Measurements from ENCODE around the gene CFAP99.
"Not testable (repeated sequence)": the region's sequence is repeated elsewhere in the genome, so short reads cannot be mapped to it uniquely, and the experiment has no call there.

The CFAP99 gene

GRCh38 chr4:2449511-2450392, 31.0 kb downstream of the CFAP99 start:
- no peak for DNase-seq

- DNase-seq, result no peak
Observed at GRCh38 chr4:2450394-2451035, 31.8 kb downstream of the CFAP99 start.

- DNase-seq, result no peak
Observed at GRCh38 chr4:2451036-2451520, 32.3 kb downstream of the CFAP99 start.

- no peak for DNase-seq
Observed at GRCh38 chr4:2451821-2452785, 33.3 kb downstream of the CFAP99 start.

- DNase-seq, result no peak
Observed at GRCh38 chr4:2457481-2458295, 38.9 kb downstream of the CFAP99 start.

GRCh38 chr4:2458546-2459491, 40.1 kb downstream of the CFAP99 start:
- no peak for DNase-seq

- no peak for DNase-seq
Observed at GRCh38 chr4:2459589-2460349, 41.0 kb downstream of the CFAP99 start.

- DNase-seq, result no peak
Observed at GRCh38 chr4:2461246-2461960, 42.6 kb downstream of the CFAP99 start.

GRCh38 chr4:2462218-2462991, 43.6 kb downstream of the CFAP99 start:
- peak; percentile 56 for DNase-seq

- DNase-seq, result no peak
Observed at GRCh38 chr4:2462992-2463762, 44.4 kb downstream of the CFAP99 start.

GRCh38 chr4:2465032-2465431, 46.3 kb downstream of the CFAP99 start:
- no peak for DNase-seq

GRCh38 chr4:2465544-2465943, 46.8 kb downstream of the CFAP99 start:
- not testable (repeated sequence) for DNase-seq

- peak; percentile 96 for DNase-seq
Observed at GRCh38 chr4:2468456-2469191, 49.9 kb downstream of the CFAP99 start, which contains the start of gene RNF4. Gene RNF4 (plus strand): TSS chr4:2469106. CDS start chr4:2490494, 21,388 bp downstream.

GRCh38 chr4:2469192-2469984, 50.6 kb downstream of the CFAP99 start:
- peak; percentile 63 for DNase-seq

GRCh38 chr4:2470791-2471190, 52.0 kb downstream of the CFAP99 start:
- DNase-seq, result no peak

- no peak for DNase-seq
Observed at GRCh38 chr4:2472187-2472586, 53.4 kb downstream of the CFAP99 start.
